ENCODE results near the gene STAG1.

STAG1 gene

DNA sequence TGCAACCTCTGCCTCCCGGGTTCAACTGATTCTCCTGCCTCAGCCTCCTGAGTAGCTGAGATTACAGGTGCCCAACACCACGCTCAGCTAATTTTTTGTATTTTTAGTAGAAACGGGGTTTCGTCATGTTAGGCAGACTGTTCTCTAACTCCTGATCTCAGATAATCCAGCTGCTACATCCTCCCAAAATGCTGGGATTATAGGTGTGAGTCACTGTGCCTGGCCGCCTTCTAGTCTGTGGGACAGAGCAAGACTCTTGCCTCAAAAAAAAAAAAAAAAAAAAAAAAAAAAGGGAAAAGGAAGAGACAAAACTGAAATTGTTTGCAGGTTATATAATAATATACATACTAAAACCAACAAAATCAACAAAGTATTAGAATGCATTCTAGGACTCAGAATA, 286.9 kb downstream of the STAG1 start:
- DNase-seq (ENCODE audit: insufficient read length, low spot score) = no peak
- no peak for FAIRE-seq
- TF ChIP-seq POU2F2 (IDR thresholded peaks at IDR 0.05; ENCODE audit: low read depth, low read length) (no peak), POLR2AphosphoS5 (IDR thresholded peaks at IDR 0.05; ENCODE audit: low read depth, low read length) (no peak), PAX5 (IDR thresholded peaks at IDR 0.05; ENCODE audit: insufficient read depth, low read length, severe bottlenecking) (no peak), SPI1 (IDR thresholded peaks at IDR 0.05; ENCODE audit: low read depth, low read length) (no peak), TAF1 (IDR thresholded peaks at IDR 0.05; ENCODE audit: low read depth, low read length) (no peak), POLR2A (IDR thresholded peaks at IDR 0.05; ENCODE audit: low read depth, low read length) (no peak)

GRCh38 chr3:136464502-136464901, 287.7 kb downstream of the STAG1 start:
- DNase-seq (ENCODE audit: insufficient read length, low spot score) (no peak), FAIRE-seq (no peak)
- TF ChIP-seq TAF1 (IDR thresholded peaks at IDR 0.05; ENCODE audit: low read depth, low read length) = no peak
- TF ChIP-seq POU2F2 (IDR thresholded peaks at IDR 0.05; ENCODE audit: low read depth, low read length) = no peak
- no peak for TF ChIP-seq PAX5 (IDR thresholded peaks at IDR 0.05; ENCODE audit: insufficient read depth, low read length, severe bottlenecking)
- no peak for TF ChIP-seq POLR2A (IDR thresholded peaks at IDR 0.05; ENCODE audit: low read depth, low read length)
- no peak for TF ChIP-seq SPI1 (IDR thresholded peaks at IDR 0.05; ENCODE audit: low read depth, low read length)
- no peak for TF ChIP-seq POLR2AphosphoS5 (IDR thresholded peaks at IDR 0.05; ENCODE audit: low read depth, low read length)

GRCh38 chr3:136463170-136463569, 289.0 kb downstream of the STAG1 start:
- DNase-seq (ENCODE audit: insufficient read length, low spot score) (no peak), FAIRE-seq (no peak)
- no peak for TF ChIP-seq POLR2A (IDR thresholded peaks at IDR 0.05; ENCODE audit: low read depth, low read length)

GRCh38 chr3:136457793-136458192, 294.4 kb downstream of the STAG1 start:
- no peak for DNase-seq (ENCODE audit: insufficient read length, low spot score)
- FAIRE-seq = no peak
- no peak for TF ChIP-seq POU2F2 (IDR thresholded peaks at IDR 0.05; ENCODE audit: low read depth, low read length)
- TF ChIP-seq SPI1 (IDR thresholded peaks at IDR 0.05; ENCODE audit: low read depth, low read length) = no peak
- TF ChIP-seq POLR2A (IDR thresholded peaks at IDR 0.05; ENCODE audit: low read depth, low read length) = no peak
- TF ChIP-seq PAX5 (IDR thresholded peaks at IDR 0.05; ENCODE audit: insufficient read depth, low read length, severe bottlenecking) = no peak
- no peak for TF ChIP-seq POLR2AphosphoS5 (IDR thresholded peaks at IDR 0.05; ENCODE audit: low read depth, low read length)
- no peak for TF ChIP-seq TAF1 (IDR thresholded peaks at IDR 0.05; ENCODE audit: low read depth, low read length)

- no peak for TF ChIP-seq TAF1 (IDR thresholded peaks at IDR 0.05; ENCODE audit: low read depth, low read length)
- TF ChIP-seq PAX5 (IDR thresholded peaks at IDR 0.05; ENCODE audit: insufficient read depth, low read length, severe bottlenecking) = no peak
- TF ChIP-seq SPI1 (IDR thresholded peaks at IDR 0.05; ENCODE audit: low read depth, low read length) = no peak
- no peak for TF ChIP-seq POLR2AphosphoS5 (IDR thresholded peaks at IDR 0.05; ENCODE audit: low read depth, low read length)
- no peak for TF ChIP-seq POLR2A (IDR thresholded peaks at IDR 0.05; ENCODE audit: low read depth, low read length)
- TF ChIP-seq POU2F2 (IDR thresholded peaks at IDR 0.05; ENCODE audit: low read depth, low read length) = no peak
- DNase-seq (ENCODE audit: insufficient read length, low spot score) (no peak), FAIRE-seq (no peak)
These were observed 296.0 kb downstream of the STAG1 start for GRCh38 chr3:136456196-136456595.

GRCh38 chr3:136444581-136444980, 307.6 kb downstream of the STAG1 start:
- TF ChIP-seq POU2F2 (IDR thresholded peaks at IDR 0.05; ENCODE audit: low read depth, low read length) (no peak), TAF1 (IDR thresholded peaks at IDR 0.05; ENCODE audit: low read depth, low read length) (no peak), POLR2A (IDR thresholded peaks at IDR 0.05; ENCODE audit: low read depth, low read length) (no peak), POLR2AphosphoS5 (IDR thresholded peaks at IDR 0.05; ENCODE audit: low read depth, low read length) (no peak), PAX5 (IDR thresholded peaks at IDR 0.05; ENCODE audit: insufficient read depth, low read length, severe bottlenecking) (no peak), SPI1 (IDR thresholded peaks at IDR 0.05; ENCODE audit: low read depth, low read length) (no peak)
- no peak for FAIRE-seq
- no peak for DNase-seq (ENCODE audit: insufficient read length, low spot score)

- FAIRE-seq (no peak), DNase-seq (ENCODE audit: insufficient read length, low spot score) (no peak)
- TF ChIP-seq POLR2A (IDR thresholded peaks at IDR 0.05; ENCODE audit: low read depth, low read length) (no peak), POU2F2 (IDR thresholded peaks at IDR 0.05; ENCODE audit: low read depth, low read length) (no peak), POLR2AphosphoS5 (IDR thresholded peaks at IDR 0.05; ENCODE audit: low read depth, low read length) (no peak), PAX5 (IDR thresholded peaks at IDR 0.05; ENCODE audit: insufficient read depth, low read length, severe bottlenecking) (no peak), SPI1 (IDR thresholded peaks at IDR 0.05; ENCODE audit: low read depth, low read length) (no peak), TAF1 (IDR thresholded peaks at IDR 0.05; ENCODE audit: low read depth, low read length) (no peak)
These were observed 315.1 kb downstream of the STAG1 start for GRCh38 chr3:136437043-136437442.

- no peak for FAIRE-seq
- DNase-seq (ENCODE audit: insufficient read length, low spot score) = no peak
- TF ChIP-seq POU2F2 (IDR thresholded peaks at IDR 0.05; ENCODE audit: low read depth, low read length) = no peak
- TF ChIP-seq POLR2A (IDR thresholded peaks at IDR 0.05; ENCODE audit: low read depth, low read length) = no peak
- TF ChIP-seq SPI1 (IDR thresholded peaks at IDR 0.05; ENCODE audit: low read depth, low read length) = no peak
- TF ChIP-seq TAF1 (IDR thresholded peaks at IDR 0.05; ENCODE audit: low read depth, low read length) = no peak
These were observed 317.7 kb downstream of the STAG1 start for GRCh38 chr3:136434429-136434828.

- TF ChIP-seq POLR2A (IDR thresholded peaks at IDR 0.05; ENCODE audit: low read depth, low read length) = no peak
- no peak for TF ChIP-seq SPI1 (IDR thresholded peaks at IDR 0.05; ENCODE audit: low read depth, low read length)
- TF ChIP-seq POU2F2 (IDR thresholded peaks at IDR 0.05; ENCODE audit: low read depth, low read length) = no peak
- TF ChIP-seq TAF1 (IDR thresholded peaks at IDR 0.05; ENCODE audit: low read depth, low read length) = no peak
- no peak for TF ChIP-seq POLR2AphosphoS5 (IDR thresholded peaks at IDR 0.05; ENCODE audit: low read depth, low read length)
- no peak for TF ChIP-seq PAX5 (IDR thresholded peaks at IDR 0.05; ENCODE audit: insufficient read depth, low read length, severe bottlenecking)
- FAIRE-seq (no peak), DNase-seq (ENCODE audit: insufficient read length, low spot score) (no peak)
These were observed 319.5 kb downstream of the STAG1 start for GRCh38 chr3:136432685-136433084.

GRCh38 chr3:136428167-136428566, 324.0 kb downstream of the STAG1 start:
- DNase-seq (ENCODE audit: insufficient read length, low spot score) = no peak
- no peak for FAIRE-seq

More at GRCh38 chr3:136428167-136428566, 324.0 kb downstream of the STAG1 start:
- TF ChIP-seq PAX5 (IDR thresholded peaks at IDR 0.05; ENCODE audit: insufficient read depth, low read length, severe bottlenecking) (no peak), POLR2A (IDR thresholded peaks at IDR 0.05; ENCODE audit: low read depth, low read length) (no peak), POLR2AphosphoS5 (IDR thresholded peaks at IDR 0.05; ENCODE audit: low read depth, low read length) (no peak), TAF1 (IDR thresholded peaks at IDR 0.05; ENCODE audit: low read depth, low read length) (no peak), SPI1 (IDR thresholded peaks at IDR 0.05; ENCODE audit: low read depth, low read length) (no peak), POU2F2 (IDR thresholded peaks at IDR 0.05; ENCODE audit: low read depth, low read length) (no peak)

All from GM12891 (cell line).